HG03095 (cell line): ENCODE data around the gene HINT2.

Source experiments
- ATAC-seq: cut with Tn5 transposase; IDR thresholded peaks from one replicate; pipeline ENCODE4 v1.9.1; 2021; ENCODE audit warnings: moderate library complexity; ENCODE audit not compliant: unreplicated experiment

HINT2 gene

GRCh38 chr9:35814841-35815543 is at the start of gene HINT2:
Gene HINT2 (minus strand): TSS chr9:35815042. CDS start chr9:35814979, 63 bp downstream.
- ATAC-seq: peak; percentile 66

DNA sequence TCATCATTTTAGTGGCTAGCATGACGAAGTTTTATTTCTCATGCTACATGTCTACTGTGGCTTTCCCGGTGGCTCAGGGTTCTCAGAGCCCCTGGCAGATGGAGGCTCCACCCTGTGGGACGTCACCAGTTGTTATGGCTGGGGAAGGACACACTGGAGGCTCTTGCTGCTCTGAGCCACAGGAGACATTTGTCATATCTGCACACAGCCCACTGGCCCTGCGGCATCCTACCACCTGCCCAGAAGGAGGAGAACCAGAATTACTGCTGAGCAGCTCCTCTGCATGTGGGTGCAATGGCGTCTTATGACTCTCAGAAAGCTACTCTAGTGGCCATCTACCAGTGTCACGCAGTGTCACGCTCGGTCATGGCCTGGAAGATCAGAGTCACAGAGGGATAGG is 48.7 kb upstream of the HINT2 start:
- ATAC-seq: no peak

DNA sequence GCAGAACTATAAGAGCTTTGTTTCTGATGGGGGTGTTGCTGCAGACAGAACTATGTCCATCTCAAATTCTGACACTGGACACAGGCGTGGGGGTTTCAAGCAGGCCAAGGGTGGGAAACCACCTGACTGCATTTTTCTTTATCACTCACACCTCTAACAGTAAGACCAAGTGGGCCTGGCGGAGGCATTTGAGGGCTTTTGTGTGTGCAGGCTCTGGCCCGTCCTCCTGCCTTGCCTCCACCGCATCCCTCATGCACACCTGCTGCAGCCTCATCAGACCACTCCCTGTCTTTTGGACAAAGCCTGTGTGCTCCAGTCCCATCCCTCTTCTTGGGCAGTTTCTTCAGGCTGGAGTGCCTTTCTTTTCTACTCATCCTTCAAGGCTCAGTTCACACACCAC is 47.5 kb upstream of the HINT2 start:
- no peak for ATAC-seq

DNA sequence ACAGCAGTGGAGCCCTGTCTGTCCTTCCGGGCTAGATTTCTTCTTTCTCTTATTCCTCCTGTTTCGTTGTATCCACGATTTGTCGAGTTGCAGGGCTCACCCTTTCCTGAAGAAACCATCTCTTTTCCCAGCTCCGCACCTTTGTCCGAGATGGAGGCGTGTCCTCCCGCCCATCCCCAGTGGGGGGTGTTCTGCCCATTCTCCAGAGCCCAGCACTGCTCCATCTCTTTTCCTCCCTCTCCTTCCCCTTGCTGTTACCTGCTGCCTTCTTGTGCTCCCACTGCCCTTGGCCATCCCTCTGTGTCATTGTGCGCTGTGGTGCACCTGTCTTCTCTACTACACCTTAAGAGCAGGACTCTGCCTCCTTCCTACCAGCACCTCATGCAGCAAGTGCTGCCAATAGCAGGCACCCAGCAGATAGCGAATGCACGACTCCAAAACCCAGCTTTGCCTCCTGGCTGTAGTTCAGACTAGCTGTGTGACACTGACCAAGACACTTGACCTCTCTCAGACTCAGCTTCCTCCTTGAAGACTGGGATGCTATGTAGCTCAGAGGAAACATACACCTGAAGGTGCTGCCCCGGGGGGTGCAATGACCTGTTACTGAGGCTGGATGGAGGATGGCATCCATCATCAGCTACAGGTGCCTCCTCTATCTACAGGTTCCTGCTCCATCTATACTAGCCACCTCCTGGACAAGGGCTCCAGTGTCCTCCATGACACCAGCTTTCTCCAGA is 46.5 kb upstream of the HINT2 start:
- ATAC-seq: no peak

DNA sequence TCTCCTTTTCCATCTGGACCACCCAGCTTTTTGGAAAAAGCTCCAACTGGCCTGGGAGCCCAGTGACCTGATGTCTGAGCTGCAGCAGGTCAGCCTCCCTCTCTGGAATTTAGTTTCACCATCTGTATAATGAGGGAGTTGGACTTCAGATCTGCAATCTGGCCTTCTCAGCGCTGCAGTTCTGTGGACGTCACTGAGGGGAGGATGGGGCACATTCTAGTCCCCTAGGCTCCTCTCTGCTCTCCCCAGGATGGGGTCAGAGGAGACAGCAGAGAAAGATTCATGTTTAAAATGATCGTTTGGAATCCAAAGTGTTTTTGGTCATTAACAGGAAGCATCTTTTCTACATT is 45.1 kb upstream of the HINT2 start:
- ATAC-seq: no peak

GRCh38 chr9:35859310-35859989 is 44.6 kb upstream of the HINT2 start:
- no peak for ATAC-seq

DNA sequence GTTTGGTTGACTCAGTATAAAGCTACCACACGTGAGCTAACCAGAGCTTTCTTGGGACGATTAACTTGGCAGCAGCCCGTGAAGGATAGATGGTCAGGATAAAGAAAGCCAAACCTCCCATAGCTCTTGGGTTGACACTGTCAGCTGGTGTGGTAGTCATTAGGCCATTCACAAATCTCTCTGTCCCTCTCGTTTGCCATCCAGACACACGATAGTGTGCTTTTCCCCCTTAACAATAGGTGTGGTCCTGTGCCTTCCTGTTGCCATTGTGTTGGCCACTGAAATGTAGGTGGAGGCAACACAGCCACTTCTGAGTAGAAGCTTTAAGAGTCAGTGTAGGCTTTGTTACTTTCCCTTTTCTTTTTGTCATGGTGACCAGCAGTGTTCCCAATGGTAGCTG is 43.6 kb upstream of the HINT2 start:
- ATAC-seq: no peak

- ATAC-seq: no peak
Observed at GRCh38 chr9:35856882-35857281, 42.0 kb upstream of the HINT2 start.

GRCh38 chr9:35856206-35856605 is 41.4 kb upstream of the HINT2 start:
- no peak for ATAC-seq

DNA sequence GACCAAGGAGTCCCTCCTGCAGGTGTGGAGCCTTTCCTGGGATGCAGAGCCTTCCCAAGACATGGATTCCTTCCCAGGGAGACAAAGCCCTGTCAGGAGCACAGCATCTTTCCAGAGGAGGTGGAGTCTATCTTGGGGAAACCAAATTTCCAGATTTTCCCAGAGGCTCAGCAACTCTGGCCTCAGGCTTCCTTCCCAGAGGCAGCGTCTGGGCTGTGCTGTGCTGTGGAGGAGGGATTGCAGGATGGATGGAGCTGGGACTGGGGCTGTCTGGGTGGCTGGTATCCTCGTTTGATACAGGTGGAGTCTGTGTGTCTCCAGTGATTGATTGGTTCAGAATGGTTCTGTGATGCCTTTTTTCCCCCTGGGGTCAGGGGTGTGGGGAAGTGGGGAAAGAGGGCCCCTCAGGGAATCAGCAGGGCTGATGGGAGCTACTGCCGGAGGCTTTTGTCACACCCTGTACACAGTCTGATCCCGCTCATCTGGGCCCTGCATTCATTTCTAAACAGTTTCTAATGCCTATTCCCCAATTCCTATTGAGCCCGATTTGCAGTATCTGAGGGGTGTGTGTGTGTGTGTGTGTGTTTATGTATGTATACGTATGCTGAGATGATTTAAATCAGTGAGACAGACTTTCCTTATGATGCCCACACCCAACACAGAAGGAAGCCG is 39.4 kb upstream of the HINT2 start:
- ATAC-seq: no peak

DNA sequence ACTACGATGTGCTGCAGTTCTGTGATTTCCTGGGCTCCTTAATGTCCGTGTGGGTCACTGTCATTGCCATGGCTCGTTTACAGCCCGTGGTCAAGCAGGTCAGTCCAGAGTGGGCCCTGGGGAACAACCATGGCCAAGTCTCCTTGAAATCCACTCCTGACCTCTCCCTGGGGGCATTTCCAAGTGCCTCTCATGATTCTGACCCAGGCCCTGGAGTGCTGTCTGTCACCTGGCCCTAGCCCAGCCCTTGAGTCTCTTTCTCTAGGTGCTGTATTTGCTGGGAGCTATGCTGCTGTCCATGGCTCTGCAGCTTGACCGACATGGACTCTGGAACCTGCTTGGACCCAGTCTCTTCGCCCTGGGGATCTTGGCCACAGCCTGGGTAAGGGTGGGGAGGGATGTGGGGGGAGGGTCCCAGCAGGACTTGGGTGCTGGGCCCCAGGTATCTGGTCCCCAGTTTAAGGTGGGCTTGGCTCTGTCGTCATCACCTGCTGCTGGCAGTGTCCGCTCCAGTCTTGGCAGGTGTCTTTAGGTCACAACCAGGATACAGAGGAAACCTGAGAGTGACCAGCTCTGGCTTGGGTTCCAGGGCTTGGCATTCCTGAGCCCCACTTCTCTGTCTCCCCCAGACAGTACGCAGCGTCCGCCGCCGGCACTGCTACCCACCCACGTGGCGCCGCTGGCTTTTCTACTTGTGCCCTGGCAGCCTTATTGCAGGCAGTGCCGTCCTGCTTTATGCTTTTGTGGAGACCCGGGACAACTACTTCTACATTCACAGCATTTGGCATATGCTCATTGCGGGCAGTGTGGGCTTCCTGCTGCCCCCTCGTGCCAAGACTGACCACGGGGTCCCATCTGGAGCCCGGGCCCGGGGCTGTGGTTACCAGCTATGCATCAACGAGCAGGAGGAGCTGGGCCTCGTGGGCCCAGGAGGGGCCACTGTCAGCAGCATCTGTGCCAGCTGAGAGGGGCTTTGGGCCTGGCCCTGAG is 38.3 kb upstream of the HINT2 start:
- ATAC-seq: no peak

GRCh38 chr9:35852267-35852815 is 37.5 kb upstream of the HINT2 start:
- no peak for ATAC-seq

DNA sequence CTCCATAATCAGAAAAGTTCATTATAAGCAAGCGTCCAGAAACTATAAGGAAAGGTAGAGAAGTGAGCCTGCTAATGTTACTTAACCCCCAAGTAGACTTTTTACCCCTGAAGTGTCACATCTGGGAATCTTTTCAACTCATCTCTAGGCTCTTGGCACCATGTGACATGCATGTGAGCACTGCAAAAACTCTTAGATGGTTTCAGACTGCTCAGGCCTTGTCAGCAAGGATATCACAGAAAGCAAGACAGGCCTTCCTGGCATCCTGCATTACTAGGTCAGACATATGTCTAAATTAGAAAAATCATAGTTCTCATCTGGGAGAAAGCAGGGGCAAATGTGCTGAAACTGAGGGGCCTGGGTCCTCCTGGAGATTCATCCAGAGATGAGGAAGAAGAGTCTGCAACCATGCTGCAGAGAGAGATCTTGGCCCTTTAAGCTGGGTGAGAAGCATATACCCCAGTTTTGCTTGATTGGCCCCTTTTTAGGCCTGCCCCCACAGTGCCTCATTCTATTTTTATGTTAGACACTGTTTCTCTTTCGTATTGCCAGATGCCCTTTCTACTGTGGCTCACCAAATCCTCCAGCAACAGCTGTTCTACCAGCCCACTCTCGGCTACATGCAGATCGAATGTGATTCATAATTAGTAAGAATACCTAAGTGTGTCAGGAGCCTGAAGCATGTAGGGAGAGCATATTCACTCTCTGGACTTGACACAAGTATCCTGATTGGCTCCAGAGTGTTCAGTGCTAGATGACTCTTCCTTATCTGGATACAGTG is 33.1 kb upstream of the HINT2 start:
- ATAC-seq: peak; percentile 87

DNA sequence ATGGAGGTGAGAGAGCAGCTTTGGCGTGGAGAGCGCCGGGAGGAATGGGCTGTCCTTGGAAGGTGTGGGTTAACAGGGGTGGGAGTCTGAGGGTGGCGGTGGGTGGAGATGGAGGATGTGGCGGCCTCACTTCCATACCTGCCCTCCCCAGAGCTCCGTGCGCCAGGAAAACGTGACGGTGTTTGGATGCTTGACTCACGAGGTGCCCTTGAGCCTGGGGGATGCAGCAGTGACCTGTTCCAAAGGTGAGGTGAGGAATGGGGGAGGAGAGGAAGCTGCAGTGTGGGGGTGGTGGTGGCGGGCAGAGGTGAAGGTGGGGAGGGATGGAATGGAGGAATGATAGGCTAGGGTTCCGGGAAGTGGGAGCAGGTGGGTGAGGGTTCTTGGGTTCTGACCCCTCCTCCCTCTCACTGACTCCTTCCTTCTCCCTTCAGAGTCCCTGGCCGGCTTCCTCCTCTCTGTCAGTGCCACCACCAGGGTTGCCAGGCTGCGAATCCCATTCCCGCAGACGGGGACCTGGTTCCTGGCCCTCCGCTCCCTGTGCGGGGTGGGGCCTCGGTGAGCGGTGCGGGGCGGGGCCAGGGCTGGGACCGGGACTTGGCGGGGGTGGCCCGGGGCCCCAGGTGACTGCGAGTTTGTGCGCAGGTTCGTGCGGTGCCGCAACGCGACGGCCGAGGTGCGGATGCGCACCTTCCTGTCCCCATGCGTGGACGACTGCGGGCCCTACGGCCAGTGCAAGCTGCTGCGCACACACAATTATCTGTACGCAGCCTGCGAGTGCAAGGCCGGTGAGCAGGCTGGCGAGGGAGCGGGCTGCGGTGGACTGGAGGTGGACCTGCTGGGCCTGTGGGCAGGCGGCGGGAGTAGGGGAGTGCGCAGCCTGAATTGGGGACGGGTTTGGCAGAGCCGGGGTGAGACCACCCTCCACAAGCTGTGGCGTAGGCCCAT is 31.3 kb upstream of the HINT2 start:
- no peak for ATAC-seq

DNA sequence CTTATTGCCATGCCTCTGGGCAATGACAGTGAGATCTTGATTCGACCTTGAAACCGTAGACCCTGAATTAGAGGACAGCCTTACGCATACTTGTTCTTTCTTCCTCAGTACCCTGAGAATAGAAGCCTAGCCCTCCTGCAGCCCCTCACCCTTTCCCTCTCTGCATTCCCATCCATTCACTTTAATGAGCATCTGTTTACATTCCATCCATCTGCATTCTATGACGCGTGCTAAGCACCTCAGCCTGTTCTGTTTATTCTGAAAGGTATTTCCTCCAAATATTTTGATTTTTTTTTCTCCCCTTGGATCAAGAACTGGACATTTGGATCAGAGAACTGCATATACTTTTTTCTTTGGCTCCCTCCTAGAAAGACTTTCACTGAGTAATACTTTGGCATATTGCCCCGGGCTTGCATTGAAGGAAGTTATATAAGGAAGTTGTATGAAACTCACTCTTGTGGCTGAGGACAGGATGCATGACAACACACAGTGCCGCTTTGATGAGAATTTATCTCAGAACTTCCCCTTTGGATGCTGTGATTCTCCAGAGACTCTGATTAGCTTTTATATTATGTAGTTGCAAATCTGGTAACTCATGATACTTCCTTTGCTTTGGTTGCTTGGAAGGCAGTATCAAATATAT is 29.9 kb upstream of the HINT2 start:
- ATAC-seq: no peak

DNA sequence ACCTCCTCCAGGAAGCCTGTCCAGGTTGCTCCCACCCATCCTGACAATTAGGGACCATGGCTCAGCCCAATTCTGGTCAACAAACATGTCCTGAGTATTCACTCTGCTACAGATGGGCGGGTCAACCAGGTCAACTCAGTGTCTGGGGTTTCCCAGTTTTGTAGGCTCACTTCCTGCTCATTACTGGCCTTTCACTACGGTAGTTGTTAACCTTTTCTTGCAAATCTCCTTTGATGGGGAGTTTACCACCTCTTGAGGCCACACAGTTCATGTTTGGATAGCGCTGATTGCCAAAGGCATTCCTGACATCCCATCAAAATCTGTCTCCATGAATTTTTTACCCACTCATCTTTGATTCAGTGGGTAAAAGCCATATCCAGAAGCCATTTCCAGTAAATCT is 28.0 kb upstream of the HINT2 start:
- ATAC-seq: peak; percentile 81

DNA sequence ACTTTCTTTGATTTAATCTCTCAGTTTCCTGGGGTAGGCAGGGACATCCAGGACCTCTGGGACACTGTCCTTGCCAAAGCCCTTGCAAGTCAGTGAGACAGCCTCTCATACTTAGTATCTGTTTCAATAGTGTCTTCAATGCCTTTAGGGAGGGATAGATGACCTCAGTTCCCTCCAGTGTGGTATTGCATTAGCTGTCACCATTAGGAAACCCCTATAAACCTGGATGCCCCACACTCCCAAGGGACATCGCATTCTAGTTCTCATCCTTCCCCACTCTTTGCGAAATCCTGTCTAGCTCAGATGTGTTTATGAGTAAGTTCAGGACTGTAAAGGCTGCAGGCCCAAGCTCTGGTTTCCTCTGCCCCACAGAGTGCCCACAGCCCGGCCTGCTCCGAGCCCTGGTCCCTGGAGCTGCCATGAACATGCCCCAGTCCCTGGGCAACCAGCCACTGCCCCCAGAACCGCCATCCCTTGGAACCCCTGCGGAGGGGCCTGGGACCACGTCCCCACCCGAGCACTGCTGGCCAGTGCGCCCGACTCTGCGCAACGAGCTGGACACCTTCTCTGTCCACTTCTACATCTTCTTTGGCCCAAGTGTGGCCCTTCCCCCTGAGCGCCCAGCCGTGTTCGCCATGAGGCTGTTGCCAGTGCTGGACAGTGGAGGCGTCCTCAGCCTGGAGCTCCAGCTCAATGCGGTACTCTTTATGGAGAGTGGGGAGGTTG is 27.3 kb upstream of the HINT2 start:
- no peak for ATAC-seq
